Activated B cell treated with CpG ODN at 0.5 μM for 24 hours (primary cell): Measurements from ENCODE around the gene NLN. TPM values are rescaled to one million over a fixed set of nuclear protein-coding genes. Genes with fewer than 3 reads are reported as not detected.
"Not testable (repeated sequence)": the region's sequence is repeated elsewhere in the genome, so short reads cannot be mapped to it uniquely, and the experiment has no call there.

Experiments used
- ATAC-seq: fragments of 200-7000 bp; cut with Tn5 transposase; one replicate; pipeline ENCODE4 v1.10.0; 2021; ENCODE audit warnings: low read depth, mild to moderate bottlenecking, moderate library complexity
- CTCF ChIA-PET: fragments of 350-600 bp; sonication (Branson Sonifier 250); formaldehyde crosslinking; loops from one replicate; lab custom pipeline; 2021; ENCODE audit warnings: antibody characterized with exemption; lab: Charles Lee
- POLR2A ChIA-PET: fragments of 350-600 bp; sonication (Branson Sonifier 250); formaldehyde crosslinking; loops from one replicate; lab custom pipeline; 2021; ENCODE audit warnings: antibody characterized with exemption; lab: Charles Lee
- DNase-seq: peaks from one replicate; pipeline ENCODE4 v3.0.0; 2022
- H3K27ac Mint-ChIP-seq: one replicate; pipeline ENCODE4 v1.8.0; 2020; ENCODE audit warnings: mixed read lengths
- H3K27me3 Mint-ChIP-seq: one replicate; pipeline ENCODE4 v1.8.0; 2021; ENCODE audit warnings: mixed read lengths
- H3K36me3 Mint-ChIP-seq: one replicate; pipeline ENCODE4 v1.8.0; 2021; ENCODE audit warnings: low read depth, mixed read lengths
- H3K4me1 Mint-ChIP-seq: one replicate; pipeline ENCODE4 v1.8.0; 2021; ENCODE audit warnings: mixed read lengths
- H3K4me3 Mint-ChIP-seq: one replicate; pipeline ENCODE4 v1.8.0; 2020; ENCODE audit warnings: mild to moderate bottlenecking, mixed read lengths
- H3K9me3 Mint-ChIP-seq: one replicate; pipeline ENCODE4 v1.8.0; 2020; ENCODE audit warnings: mixed read lengths
- intact Hi-C: fragments of 100-400 bp; cut with micrococcal nuclease; formaldehyde crosslinking; loops from one replicate; pipeline ENCODE4 v1.15.1; 2024
- total RNA-seq: library from RNA; stranded (reverse); gene quantifications from 2 replicates; pipeline ENCODE4 v1.2.3, GENCODE V29; 2022
- TF ChIP-seq, protein P1 (sequence below): fragments of 200-600 bp; IDR thresholded peaks from one replicate; pipeline ENCODE4 v1.8.0; 2022; ENCODE audit warnings: antibody characterized with exemption, mild to moderate bottlenecking

NLN gene
- total RNA-seq, 1 donor from 2014 or later, result 16.5 TPM

GRCh38 chr5:65776441-65777141, 54.6 kb downstream of the NLN start:
- Mint-ChIP-seq H3K9me3 (no peaks in the 10 kb centered on the region), H3K4me1 (peaks cover 10% of the 10 kb centered on the region), H3K27ac (no peak overlapping the region), H3K36me3 (peaks cover 14% of the 10 kb centered on the region), H3K27me3 (no peaks in the 10 kb centered on the region), H3K4me3 (no peak overlapping the region)
- ATAC-seq (no peak), DNase-seq (no peak)
- intact Hi-C loops, result no loop called here
- POLR2A ChIA-PET, result no interaction called here
- TF ChIP-seq, protein P1, sequence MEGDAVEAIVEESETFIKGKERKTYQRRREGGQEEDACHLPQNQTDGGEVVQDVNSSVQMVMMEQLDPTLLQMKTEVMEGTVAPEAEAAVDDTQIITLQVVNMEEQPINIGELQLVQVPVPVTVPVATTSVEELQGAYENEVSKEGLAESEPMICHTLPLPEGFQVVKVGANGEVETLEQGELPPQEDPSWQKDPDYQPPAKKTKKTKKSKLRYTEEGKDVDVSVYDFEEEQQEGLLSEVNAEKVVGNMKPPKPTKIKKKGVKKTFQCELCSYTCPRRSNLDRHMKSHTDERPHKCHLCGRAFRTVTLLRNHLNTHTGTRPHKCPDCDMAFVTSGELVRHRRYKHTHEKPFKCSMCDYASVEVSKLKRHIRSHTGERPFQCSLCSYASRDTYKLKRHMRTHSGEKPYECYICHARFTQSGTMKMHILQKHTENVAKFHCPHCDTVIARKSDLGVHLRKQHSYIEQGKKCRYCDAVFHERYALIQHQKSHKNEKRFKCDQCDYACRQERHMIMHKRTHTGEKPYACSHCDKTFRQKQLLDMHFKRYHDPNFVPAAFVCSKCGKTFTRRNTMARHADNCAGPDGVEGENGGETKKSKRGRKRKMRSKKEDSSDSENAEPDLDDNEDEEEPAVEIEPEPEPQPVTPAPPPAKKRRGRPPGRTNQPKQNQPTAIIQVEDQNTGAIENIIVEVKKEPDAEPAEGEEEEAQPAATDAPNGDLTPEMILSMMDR, result no peak
- CTCF ChIA-PET, result no interaction called here

DNA sequence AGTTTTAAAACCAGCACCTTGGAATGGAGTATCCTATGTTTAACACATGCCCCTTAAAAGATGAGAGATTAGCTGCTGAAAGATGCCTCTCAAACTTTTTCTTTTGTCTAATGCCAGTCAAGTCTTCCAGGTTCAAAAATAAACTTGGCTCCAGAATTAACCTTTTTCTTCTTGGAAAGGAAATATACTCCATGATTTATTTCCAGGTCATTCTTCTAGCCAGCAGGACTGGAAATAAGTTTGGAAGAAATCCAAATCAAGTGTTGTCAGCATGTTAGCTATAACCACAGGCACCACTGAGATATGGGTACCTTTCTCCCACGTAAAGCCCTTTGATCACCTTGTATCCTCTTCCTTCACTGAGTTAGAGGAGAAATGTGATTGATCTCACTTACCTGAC, 56.1 kb downstream of the NLN start:
- Mint-ChIP-seq H3K4me1 (peaks cover 10% of the 10 kb centered on the region), H3K36me3 (peaks cover 26% of the 10 kb centered on the region), H3K9me3 (no peaks in the 10 kb centered on the region), H3K27ac (no peak overlapping the region), H3K4me3 (no peak overlapping the region), H3K27me3 (no peaks in the 10 kb centered on the region)
- ATAC-seq, result no peak
- intact Hi-C loops, result no loop called here
- ChIA-PET CTCF (no interaction called here), POLR2A (no interaction called here)
- TF ChIP-seq, protein P1, result no peak
- no peak for DNase-seq

DNA sequence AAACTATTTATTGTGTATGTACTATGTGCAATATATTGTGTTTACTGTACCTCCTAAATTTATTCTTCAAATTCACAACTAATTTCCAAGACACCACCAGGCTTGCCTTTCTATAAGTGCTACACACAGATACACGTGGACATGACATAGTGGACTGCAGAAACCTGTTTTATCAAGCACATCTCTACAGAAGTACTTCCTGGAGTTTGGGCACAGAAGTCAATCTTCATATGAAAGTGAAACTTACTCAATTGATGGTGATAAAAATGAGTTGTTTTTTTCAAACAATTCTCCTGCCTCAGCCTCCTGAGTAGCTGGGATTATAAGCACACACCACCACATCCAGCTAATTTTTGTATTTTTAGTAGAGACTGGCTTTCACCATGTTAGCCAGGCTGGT, 57.6 kb downstream of the NLN start:
- H3K27ac Mint-ChIP-seq, result no peak overlapping the region
- ChIA-PET POLR2A (no interaction called here), CTCF (no interaction called here)
- DNase-seq (no peak), ATAC-seq (no peak)
- peaks cover 10% of the 10 kb centered on the region for H3K4me1 Mint-ChIP-seq
- H3K27me3 Mint-ChIP-seq, result no peaks in the 10 kb centered on the region
- no peaks in the 10 kb centered on the region for H3K9me3 Mint-ChIP-seq
- TF ChIP-seq, protein P1, result no peak
- no peak overlapping the region for H3K4me3 Mint-ChIP-seq
- intact Hi-C loops, result no loop called here
- H3K36me3 Mint-ChIP-seq, result peaks cover 26% of the 10 kb centered on the region

DNA sequence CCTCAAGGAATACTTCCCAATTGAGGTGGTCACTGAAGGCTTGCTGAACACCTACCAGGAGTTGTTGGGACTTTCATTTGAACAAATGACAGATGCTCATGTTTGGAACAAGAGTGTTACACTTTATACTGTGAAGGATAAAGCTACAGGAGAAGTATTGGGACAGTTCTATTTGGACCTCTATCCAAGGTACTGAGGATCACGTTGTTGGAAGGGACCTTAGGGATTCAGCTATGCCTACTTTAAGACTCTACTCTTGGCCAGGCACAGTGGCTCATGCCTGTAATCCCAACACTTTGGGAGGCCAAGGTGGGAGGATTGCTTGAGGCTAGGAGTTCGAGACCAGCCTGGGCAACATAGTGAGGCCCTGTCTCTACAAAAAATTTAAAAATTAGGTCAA, 66.3 kb downstream of the NLN start:
- intact Hi-C loops, H3K27ac Mint-ChIP-seq, H3K4me3 Mint-ChIP-seq, CTCF ChIA-PET, H3K27me3 Mint-ChIP-seq, H3K4me1 Mint-ChIP-seq, H3K9me3 Mint-ChIP-seq, ATAC-seq, DNase-seq, POLR2A ChIA-PET: not testable (repeated sequence)
- H3K36me3 Mint-ChIP-seq, result peaks cover 32% of the 10 kb centered on the region

DNA sequence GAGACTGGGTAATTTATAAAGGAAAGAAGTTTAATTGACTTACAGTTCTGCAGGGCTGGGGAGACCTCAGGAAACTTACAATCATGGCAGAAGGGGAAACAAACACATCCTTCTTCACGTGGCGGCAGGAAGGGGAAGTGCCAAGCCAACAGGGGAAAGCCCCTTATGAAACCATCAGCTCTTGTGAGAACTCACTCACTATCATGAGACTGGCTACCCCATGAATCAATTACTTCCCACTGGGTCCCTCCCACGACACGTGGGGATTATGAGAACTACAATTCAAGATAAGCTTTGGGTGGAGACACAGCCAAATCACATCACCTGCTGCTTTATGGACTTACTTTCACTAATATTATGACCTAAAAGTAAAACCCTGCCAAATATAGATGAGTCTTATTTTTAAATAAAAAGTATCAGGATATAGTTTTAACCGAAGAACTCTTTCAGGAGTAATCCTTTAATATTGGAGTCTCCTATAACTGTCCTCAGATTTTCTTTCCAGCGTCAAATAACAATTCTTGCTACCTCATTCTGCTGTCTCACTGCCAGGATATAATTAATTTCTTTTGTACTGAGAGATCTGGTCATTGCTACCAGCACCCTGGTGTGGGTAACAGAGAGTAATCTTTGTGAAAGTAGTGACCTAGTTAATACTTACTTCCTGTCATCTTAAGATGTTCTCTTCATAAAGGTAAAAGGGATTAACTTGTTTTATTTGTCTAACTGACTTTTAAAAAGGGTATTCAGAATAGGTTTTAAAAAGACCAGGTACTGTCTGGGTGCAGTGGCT, 68.6 kb downstream of the NLN start:
- Mint-ChIP-seq H3K27ac (peak overlapping the region; percentile 77), H3K9me3 (peaks cover 10% of the 10 kb centered on the region), H3K4me1 (peaks cover 10% of the 10 kb centered on the region), H3K36me3 (peaks cover 33% of the 10 kb centered on the region), H3K27me3 (no peaks in the 10 kb centered on the region), H3K4me3 (peak overlapping the region; percentile 50)
- TF ChIP-seq, protein P1, result no peak
- ChIA-PET CTCF (no interaction called here), POLR2A (interaction anchor here (0.6 kb wide), 1 partner anchor 333 kb away, joined by 3 read pairs; no protein-coding TSS in a partner anchor)
- intact Hi-C loops, result loop anchor here (1.0 kb wide), 1 partner anchor 135 kb away; no protein-coding TSS in a partner anchor
- DNase-seq (no peak), ATAC-seq (peak; percentile 81)
